ENCODE measurements around the gene HDAC11. TPM values are rescaled to one million over a fixed set of nuclear protein-coding genes. Genes with fewer than 3 reads are reported as not detected.

Gene HDAC11
- total and polyA plus RNA-seq, 9 of the 15 experiments (the other 6 are each of a cell fraction or from before 2014, with no cell fraction given), result 0.60 to 6.0 (median 4.5) TPM

- TF ChIP-seq MEF2A (IDR thresholded peaks at IDR 0.05; ENCODE audit: control insufficient read depth, low read depth, low read length) (no peak), ZNF644 (tag; IDR thresholded peaks at IDR 0.05; ENCODE audit: low read depth) (no peak), ZBTB1 (CRISPR knock-in tag; IDR thresholded peaks at IDR 0.05; ENCODE audit: borderline replicate concordance, low read depth) (no peak), DLX4 (CRISPR knock-in tag; IDR thresholded peaks at IDR 0.05) (no peak), MXI1 (IDR thresholded peaks at IDR 0.05; ENCODE audit: low read depth, low read length) (no peak), NELFE (IDR thresholded peaks at IDR 0.05; ENCODE audit: insufficient read depth, insufficient read length) (no peak), GATA2 (CRISPR knock-in tag; IDR thresholded peaks at IDR 0.05) (no peak), CREM (IDR thresholded peaks at IDR 0.05; ENCODE audit: low read depth) (no peak), IFI16 (CRISPR knock-in tag; IDR thresholded peaks at IDR 0.05) (no peak), NCOA1 (IDR thresholded peaks at IDR 0.05; ENCODE audit: low read depth) (no peak), SAFB2 (IDR thresholded peaks at IDR 0.05; ENCODE audit: borderline replicate concordance, low read depth, low read length, severe bottlenecking) (no peak), TCF15 (CRISPR knock-in tag; IDR thresholded peaks at IDR 0.05) (no peak), ARID2 (IDR thresholded peaks at IDR 0.05) (no peak), ZNF146 (CRISPR knock-in tag; IDR thresholded peaks at IDR 0.05; ENCODE audit: unreplicated experiment) (no peak), KAT7 (CRISPR knock-in tag; IDR thresholded peaks at IDR 0.05; ENCODE audit: borderline replicate concordance) (no peak), GABPB1 (CRISPR knock-in tag; IDR thresholded peaks at IDR 0.05) (no peak), ZBTB43 (CRISPR knock-in tag; IDR thresholded peaks at IDR 0.05) (0 out of 2 replicates have a peak, but pooled peaks have one; percentile 44), C11orf30 (IDR thresholded peaks at IDR 0.05; ENCODE audit: low read depth) (peak; percentile 64), KDM2B (CRISPR knock-in tag; IDR thresholded peaks at IDR 0.05) (no peak; the same call in 1 of the 2 replicates), GABPA (tag; conservative IDR thresholded peaks at IDR 0.05; ENCODE audit: low read depth) (0 out of 2 replicates have a peak, but pooled peaks have one; percentile 77), SUPT5H (IDR thresholded peaks at IDR 0.05) (no peak), MIER1 (IDR thresholded peaks at IDR 0.05; ENCODE audit: low read depth) (peak; percentile 38; the same call in 1 of the 2 replicates), BDP1 (IDR thresholded peaks at IDR 0.05; ENCODE audit: insufficient read depth, insufficient read length) (no peak), JUN (IDR thresholded peaks at IDR 0.05; ENCODE audit: borderline replicate concordance, low read depth, low read length) (no peak), JUN (CRISPR knock-in tag; IDR thresholded peaks at IDR 0.05; ENCODE audit: borderline replicate concordance) (no peak), ZC3H4 (CRISPR knock-in tag; IDR thresholded peaks at IDR 0.05; ENCODE audit: borderline replicate concordance) (no peak; the same call in 1 of the 2 replicates), BCL6 (CRISPR knock-in tag; IDR thresholded peaks at IDR 0.05) (no peak), MCM7 (IDR thresholded peaks at IDR 0.05) (0 out of 4 replicates have a peak, but pooled peaks of 1 of the 2 experiments have one; percentile 33), FOXJ3 (CRISPR knock-in tag; IDR thresholded peaks at IDR 0.05) (no peak), HEY1 (CRISPR knock-in tag; IDR thresholded peaks at IDR 0.05; ENCODE audit: borderline replicate concordance) (no peak)
These were observed 28.8 kb upstream of the HDAC11 start (continued) for GRCh38 chr3:13451301-13451673.

All from K562 (cell line).